ENCODE data around the gene PUS1.

GRCh38 chr12:131989021-131989420, 59.9 kb downstream of the PUS1 start:
- no peak for TF ChIP-seq CTCF (IDR thresholded peaks at IDR 0.05)
- TF ChIP-seq POLR2A (IDR thresholded peaks at IDR 0.05) = no peak
